ENCODE measurements around the gene ELAVL1.

DNA sequence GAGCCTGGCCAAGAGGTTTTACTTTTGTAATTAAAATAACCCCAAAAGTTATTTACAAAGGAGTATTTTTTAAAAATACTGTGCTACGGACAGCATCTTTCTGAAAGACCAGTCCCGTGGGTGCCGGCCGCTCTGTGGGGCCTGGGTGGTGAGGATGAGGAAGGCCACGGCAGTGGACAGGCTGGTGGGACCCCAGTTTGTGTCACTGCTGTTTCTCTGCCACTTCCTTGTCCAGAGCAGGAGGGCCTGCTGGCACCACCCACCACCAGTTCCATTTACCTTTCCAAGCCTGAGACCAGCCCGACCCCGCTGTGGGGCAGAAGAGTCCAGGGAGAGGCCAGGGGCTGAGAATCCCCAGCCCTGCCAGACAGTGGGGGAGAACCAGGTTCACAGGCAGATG, 23.8 kb downstream of the ELAVL1 start:
- no peak for TF ChIP-seq ZNF274 (IDR thresholded peaks at IDR 0.05; ENCODE audit: low read depth, low read length)
- no peak for TF ChIP-seq SUZ12 (IDR thresholded peaks at IDR 0.05; ENCODE audit: extremely low read depth, insufficient read depth, insufficient read length)
- no peak for TF ChIP-seq YY1 (IDR thresholded peaks at IDR 0.05; ENCODE audit: insufficient read depth, insufficient read length)

Measured in NT2/D1 (cell line).